Right lobe of liver (tissue), 6 donors: Measurements from ENCODE around the gene NSG1. TPM values are rescaled to one million over a fixed set of nuclear protein-coding genes. Genes with fewer than 3 reads are reported as not detected.

Experiments used
- ATAC-seq, 4 donors: fragments of 200-7000 bp; cut with Tn5 transposase; one replicate each; pipeline ENCODE4 v1.9.1; 2020; ENCODE audit warnings: mild to moderate bottlenecking in 4 of 4, moderate library complexity in 4 of 4
- DNase-seq, 3 donors: peaks; one replicate each; pipeline ENCODE4 v3.0.0-alpha.2; 2020
- H3K27ac ChIP-seq, 3 donors: fragments of 200-600 bp; one replicate each; pipeline ENCODE4 v1.8.0; 2022
- H3K27me3 ChIP-seq, 2 donors: fragments of 200-600 bp; one replicate each; pipeline ENCODE4 v1.8.0; 2022
- H3K36me3 ChIP-seq, 4 donors: fragments of 200-600 bp; sonication (generic) in 1 of 4; one replicate each; pipeline versions ENCODE4 v1.5.1 to v1.8.0; 2017 to 2022; ENCODE audit warnings: control low read depth in 1 of 4
- H3K4me1 ChIP-seq, 4 donors: fragments of 200-600 bp; sonication (generic) in 1 of 4; one replicate each; pipeline versions ENCODE4 v1.5.1 to v1.8.0; 2017 to 2022; ENCODE audit warnings: control low read depth in 1 of 4
- H3K4me3 ChIP-seq, 3 donors: fragments of 200-600 bp; one replicate each; pipeline ENCODE4 v1.8.0; 2022
- H3K9me3 ChIP-seq, 4 donors: fragments of 200-600 bp; sonication (generic) in 1 of 4; one replicate each; pipeline versions ENCODE4 v1.5.1 to v1.8.0; 2017 to 2022; ENCODE audit warnings: control low read depth in 1 of 4
- CTCF ChIP-seq, 4 donors: fragments of 200-600 bp in 3 of 4; fragments of 450-650 bp in 1 of 4; IDR thresholded peaks; one replicate each; pipeline versions ENCODE4 v1.5.1 to v1.8.0; 2016 to 2022; ENCODE audit warnings: antibody characterized with exemption in 4 of 4, mild to moderate bottlenecking in 2 of 4
- POLR2A ChIP-seq: fragments of 450-650 bp; IDR thresholded peaks from one replicate; pipeline ENCODE4 v1.6.1; 2017; ENCODE audit warnings: antibody characterized with exemption, mild to moderate bottlenecking
- WGBS: methylation state at CpG from one replicate; pipeline ENCODE4 v1.1.6; 2018; ENCODE audit warnings: low coverage, low lambda C conversion rate; ENCODE audit not compliant: insufficient coverage; ENCODE audit errors: missing lambda C conversion rate; 5-methylcytosine and 5-hydroxymethylcytosine counted together
- intact Hi-C, 2 donors: fragments of 100-400 bp; cut with DNase I; formaldehyde crosslinking; loops; one replicate each; pipeline versions ENCODE4 v1.11.2 to v1.14.1; 2022
- total RNA-seq, 6 experiments: library from RNA; depleted of rRNA in 2 of 6; stranded (reverse); fragments of >200 nt in 2 of 6; fragmentation: NEBNext Ultra II Directional in 3 of 6; extraction: Animal tissue kit (Norgen Biotek cat#: 25700) in 3 of 6; gene quantifications; one replicate each; pipeline versions ENCODE4 v1.1.0 to v1.2.4, GENCODE V29; 2016 to 2023
- donor health status: DM: no; HTN: yes; CAD: no.
- donor health status: DM: no; HTN: no; CAD: no.
- donor health status: DM: no; HTN: no; CAD: no.
- donor health status: DM: no; HTN: yes; CAD: no.
- donor health status: DM: no; HTN: yes; CAD: no.

NSG1 gene
- total RNA-seq, 6 experiments from 2014 or later, result 0.22 to 0.29 TPM; not detected in 4

DNA sequence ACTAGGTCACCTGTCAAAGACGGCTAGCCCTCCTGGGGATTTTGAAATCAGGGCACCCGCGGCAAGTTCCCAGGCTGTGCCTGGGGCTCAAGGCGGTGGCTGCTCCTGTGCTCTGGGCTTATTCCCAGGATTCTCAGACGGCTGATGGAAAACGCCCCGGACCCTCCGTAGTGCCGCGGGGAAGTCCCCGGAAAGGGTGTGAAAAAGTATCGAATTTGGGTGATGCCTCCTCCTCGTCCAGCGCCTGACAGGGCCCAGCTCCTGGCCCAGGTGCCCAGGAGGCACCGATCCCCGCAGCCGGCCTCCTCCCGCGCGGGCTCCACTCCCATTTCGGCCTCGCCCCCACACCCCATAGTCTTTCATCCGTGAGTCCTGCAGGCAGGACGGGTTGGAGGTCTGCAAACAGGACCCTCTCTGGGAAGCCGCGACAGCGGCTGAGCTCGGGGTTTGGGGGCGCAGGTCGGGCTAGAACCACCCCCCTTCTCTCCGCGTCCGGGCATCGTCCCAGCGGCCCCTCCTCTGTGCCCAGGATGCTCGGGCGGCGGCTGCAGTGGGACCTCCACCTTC is 1.1 kb upstream of the NSG1 start:
- TF ChIP-seq CTCF (IDR thresholded peaks at IDR 0.05), result no peak
- intact Hi-C loops, result no loop called here
- peaks cover 0 to 25% of the 10 kb centered on the region in 2 donors for H3K27me3 ChIP-seq
- H3K36me3 ChIP-seq, result no peaks in the 10 kb centered on the region
- no peak overlapping the region for H3K27ac ChIP-seq
- 2% methylated on average over 13 of the region's 38 CpGs for WGBS
- ATAC-seq, result no peak
- DNase-seq, result peak in 1 of 3 donors; percentile 37
- H3K4me3 ChIP-seq, result no peak overlapping the region
- no peaks in the 10 kb centered on the region for H3K9me3 ChIP-seq
- H3K4me1 ChIP-seq, result peaks cover 0 to 15% (median 0%) of the 10 kb centered on the region in 4 donors

DNA sequence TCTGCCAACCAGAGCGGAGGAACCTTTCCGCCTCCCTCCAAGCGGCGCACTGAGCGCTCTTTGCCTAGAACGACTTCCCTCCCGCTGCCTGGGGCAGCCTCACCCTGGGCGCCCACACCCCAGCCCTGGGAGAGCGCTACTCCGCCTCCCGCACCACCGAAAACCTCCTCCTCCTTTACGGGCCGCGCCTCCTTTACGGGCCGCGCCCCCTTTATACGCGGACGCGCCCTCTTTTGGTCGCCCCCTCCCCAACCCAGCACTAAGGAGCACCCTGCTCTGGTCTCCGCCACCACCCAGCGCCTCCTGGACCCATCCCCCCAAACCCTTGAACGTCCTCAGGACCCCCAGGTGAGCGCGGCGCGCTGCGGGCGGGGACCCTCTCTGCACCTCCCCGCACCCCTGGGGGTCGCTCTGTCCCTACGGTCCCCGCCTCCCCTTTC is 586 bp upstream of the NSG1 start:
- DNase-seq (no peak), ATAC-seq (no peak)
- peaks cover 0 to 25% of the 10 kb centered on the region in 2 donors for H3K27me3 ChIP-seq
- peaks cover 0 to 15% (median 0%) of the 10 kb centered on the region in 4 donors for H3K4me1 ChIP-seq
- no peak overlapping the region for H3K27ac ChIP-seq
- TF ChIP-seq POLR2A (no peak), CTCF (IDR thresholded peaks at IDR 0.05) (no peak)
- H3K9me3 ChIP-seq, result no peaks in the 10 kb centered on the region
- H3K4me3 ChIP-seq, result peak overlapping the region in 1 of 3 donors; percentile 32
- intact Hi-C loops, result no loop called here
- no peaks in the 10 kb centered on the region for H3K36me3 ChIP-seq
- WGBS, result under 1% methylated on average over 23 of the region's 36 CpGs

- peaks cover 0 to 15% (median 0%) of the 10 kb centered on the region in 4 donors for H3K4me1 ChIP-seq
- DNase-seq (peak in 1 of 3 donors; percentile 30), ATAC-seq (no peak)
- H3K36me3 ChIP-seq, result no peaks in the 10 kb centered on the region
- 8% methylated on average over 26 of the region's 62 CpGs for WGBS
- peaks cover 0 to 25% of the 10 kb centered on the region in 2 donors for H3K27me3 ChIP-seq
- intact Hi-C loops, result no loop called here
- no peaks in the 10 kb centered on the region for H3K9me3 ChIP-seq
- H3K4me3 ChIP-seq, result peak overlapping the region in 1 of 3 donors; percentile 32
- TF ChIP-seq CTCF (IDR thresholded peaks at IDR 0.05) (no peak), POLR2A (no peak)
- H3K27ac ChIP-seq, result no peak overlapping the region
These were observed 819 bp downstream of the NSG1 start for GRCh38 chr4:4387531-4388310.

DNA sequence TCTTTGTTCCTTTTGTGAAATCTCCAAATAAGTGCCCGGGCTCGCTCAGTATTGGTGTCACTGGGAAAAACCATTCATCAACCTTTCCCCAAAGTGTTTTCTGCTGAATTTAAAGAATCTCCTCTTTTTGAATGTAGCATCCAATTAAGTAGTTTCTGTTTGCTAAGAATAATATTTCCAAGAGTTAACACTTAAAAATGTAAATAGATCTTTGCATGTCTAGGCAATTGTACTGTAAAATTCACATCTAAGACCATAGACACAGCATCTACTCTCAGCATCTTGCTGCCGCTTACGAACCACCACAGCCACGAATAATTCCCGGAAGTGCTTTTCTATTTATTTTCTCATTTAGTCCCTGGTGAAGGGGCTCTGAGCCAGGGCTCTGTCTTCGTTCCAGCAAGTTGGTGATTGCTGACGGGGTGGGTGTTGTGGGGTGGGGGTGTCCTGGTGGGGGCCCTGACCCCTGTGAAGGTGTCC is 1.4 kb downstream of the NSG1 start:
- no peak overlapping the region for H3K4me3 ChIP-seq
- no peak for DNase-seq
- peaks cover 0 to 15% (median 0%) of the 10 kb centered on the region in 4 donors for H3K4me1 ChIP-seq
- no peaks in the 10 kb centered on the region for H3K9me3 ChIP-seq
- TF ChIP-seq POLR2A, result no peak
- TF ChIP-seq CTCF (IDR thresholded peaks at IDR 0.05), result no peak
- ATAC-seq, result no peak
- H3K27me3 ChIP-seq, result peaks cover 0 to 25% of the 10 kb centered on the region in 2 donors
- no peaks in the 10 kb centered on the region for H3K36me3 ChIP-seq
- intact Hi-C loops, result no loop called here
- 35% methylated on average over 8 of the region's 8 CpGs for WGBS
- H3K27ac ChIP-seq, result no peak overlapping the region
